ENCODE measurements around the gene SBF1.
"Not testable (repeated sequence)": the region's sequence is repeated elsewhere in the genome, so short reads cannot be mapped to it uniquely, and the experiment has no call there.

The SBF1 gene

DNA sequence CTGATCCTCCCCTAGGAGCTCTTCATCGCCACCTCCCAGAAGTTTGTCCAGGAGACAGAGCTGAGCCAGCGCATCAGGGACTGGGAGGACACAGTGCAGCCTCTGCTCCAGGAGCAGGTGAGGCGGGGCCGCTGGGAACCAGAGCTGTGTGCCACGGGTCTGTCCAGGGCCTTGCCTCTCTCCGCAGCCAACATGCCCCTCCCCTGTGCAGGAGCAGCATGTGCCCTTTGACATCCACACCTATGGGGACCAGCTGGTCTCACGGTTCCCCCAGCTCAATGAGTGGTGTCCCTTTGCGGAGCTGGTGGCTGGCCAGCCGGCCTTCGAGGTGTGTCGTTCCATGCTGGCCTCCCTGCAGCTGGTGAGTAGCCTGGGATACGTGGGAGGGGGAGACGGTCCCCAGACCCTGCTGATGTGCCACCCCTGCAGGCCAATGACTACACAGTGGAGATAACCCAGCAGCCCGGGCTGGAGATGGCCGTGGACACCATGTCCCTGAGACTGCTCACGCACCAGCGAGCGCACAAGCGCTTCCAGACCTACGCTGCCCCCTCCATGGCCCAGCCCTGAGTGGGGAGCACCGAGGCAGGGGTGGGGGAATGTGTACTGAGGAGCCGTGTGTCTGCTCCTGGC lies 48.1 kb upstream of the SBF1 start:
- H2AFZ ChIP-seq (ENCODE audit: low read depth, low read length), result no peak overlapping the region
- H3K4me2 ChIP-seq (ENCODE audit: low read length), result no peak overlapping the region
- H3K4me3 ChIP-seq (ENCODE audit: low read length), result no peak overlapping the region
- no peak overlapping the region for H3K9ac ChIP-seq (ENCODE audit: low read length)
- H3K79me2 ChIP-seq (ENCODE audit: low read length), result peaks cover 22% of the 10 kb centered on the region
- H3K4me1 ChIP-seq (ENCODE audit: low read length), result peaks cover 13% of the 10 kb centered on the region
- no peaks in the 10 kb centered on the region for H3K9me3 ChIP-seq (ENCODE audit: insufficient read depth, low read length)
- no peak overlapping the region for H3K27ac ChIP-seq (ENCODE audit: low read length)
- H3K27me3 ChIP-seq (ENCODE audit: low read depth, low read length), result no peaks in the 10 kb centered on the region
- peaks cover 4% of the 10 kb centered on the region for H3K36me3 ChIP-seq (replicated peaks; ENCODE audit: low read depth, low read length)
- no peak for TF ChIP-seq EZH2phosphoT487 (IDR thresholded peaks at IDR 0.05; ENCODE audit: low read depth)
- TF ChIP-seq, protein P1, sequence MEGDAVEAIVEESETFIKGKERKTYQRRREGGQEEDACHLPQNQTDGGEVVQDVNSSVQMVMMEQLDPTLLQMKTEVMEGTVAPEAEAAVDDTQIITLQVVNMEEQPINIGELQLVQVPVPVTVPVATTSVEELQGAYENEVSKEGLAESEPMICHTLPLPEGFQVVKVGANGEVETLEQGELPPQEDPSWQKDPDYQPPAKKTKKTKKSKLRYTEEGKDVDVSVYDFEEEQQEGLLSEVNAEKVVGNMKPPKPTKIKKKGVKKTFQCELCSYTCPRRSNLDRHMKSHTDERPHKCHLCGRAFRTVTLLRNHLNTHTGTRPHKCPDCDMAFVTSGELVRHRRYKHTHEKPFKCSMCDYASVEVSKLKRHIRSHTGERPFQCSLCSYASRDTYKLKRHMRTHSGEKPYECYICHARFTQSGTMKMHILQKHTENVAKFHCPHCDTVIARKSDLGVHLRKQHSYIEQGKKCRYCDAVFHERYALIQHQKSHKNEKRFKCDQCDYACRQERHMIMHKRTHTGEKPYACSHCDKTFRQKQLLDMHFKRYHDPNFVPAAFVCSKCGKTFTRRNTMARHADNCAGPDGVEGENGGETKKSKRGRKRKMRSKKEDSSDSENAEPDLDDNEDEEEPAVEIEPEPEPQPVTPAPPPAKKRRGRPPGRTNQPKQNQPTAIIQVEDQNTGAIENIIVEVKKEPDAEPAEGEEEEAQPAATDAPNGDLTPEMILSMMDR (IDR thresholded peaks at IDR 0.05; ENCODE audit: low read depth, low read length), result no peak
- peaks cover 6% of the 10 kb centered on the region; the same call in 1 of the 2 replicates for H4K20me1 ChIP-seq (ENCODE audit: insufficient read depth, low read length)

DNA sequence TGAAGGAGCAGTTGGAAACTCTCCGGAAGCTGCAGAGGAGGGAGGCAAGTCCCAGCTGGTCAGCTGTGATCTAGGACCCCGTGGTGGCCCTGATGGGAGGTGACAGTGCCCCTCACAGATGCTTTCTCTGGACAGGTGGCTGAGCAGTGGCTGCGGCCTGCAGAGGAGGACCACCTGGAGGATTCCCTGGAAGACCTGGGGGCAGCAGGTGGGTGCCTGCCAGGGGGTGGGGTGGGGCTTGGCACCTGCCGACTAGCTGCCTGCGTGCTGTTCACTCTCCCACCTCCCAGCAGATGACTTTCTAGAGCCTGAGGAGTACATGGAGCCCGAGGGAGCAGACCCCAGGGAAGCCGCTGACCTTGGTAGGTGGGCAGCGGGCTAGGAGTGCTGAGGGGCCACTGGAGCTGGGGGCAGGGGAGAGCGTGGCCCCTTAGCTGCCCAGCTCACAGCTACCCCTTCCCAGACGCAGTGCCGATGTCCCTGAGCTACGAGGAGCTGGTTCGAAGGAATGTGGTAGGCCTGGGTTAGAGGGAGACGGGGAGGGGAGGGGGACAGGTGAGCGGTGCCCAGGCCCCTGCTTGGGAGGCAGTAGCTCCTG lies 47.5 kb upstream of the SBF1 start:
- Histone ChIP-seq H3K4me1 (ENCODE audit: low read length) (peaks cover 11% of the 10 kb centered on the region), H4K20me1 (ENCODE audit: insufficient read depth, low read length) (peaks cover 6% of the 10 kb centered on the region; the same call in 1 of the 2 replicates), H2AFZ (ENCODE audit: low read depth, low read length) (no peak overlapping the region), H3K27ac (ENCODE audit: low read length) (no peak overlapping the region), H3K4me2 (ENCODE audit: low read length) (no peak overlapping the region), H3K9me3 (ENCODE audit: insufficient read depth, low read length) (no peaks in the 10 kb centered on the region), H3K27me3 (ENCODE audit: low read depth, low read length) (no peaks in the 10 kb centered on the region), H3K9ac (ENCODE audit: low read length) (no peak overlapping the region), H3K36me3 (replicated peaks; ENCODE audit: low read depth, low read length) (peaks cover 4% of the 10 kb centered on the region), H3K4me3 (ENCODE audit: low read length) (no peak overlapping the region), H3K79me2 (ENCODE audit: low read length) (peaks cover 20% of the 10 kb centered on the region)
- TF ChIP-seq EZH2phosphoT487 (IDR thresholded peaks at IDR 0.05; ENCODE audit: low read depth), result no peak
- TF ChIP-seq, protein P1 (IDR thresholded peaks at IDR 0.05; ENCODE audit: low read depth, low read length), result no peak

DNA sequence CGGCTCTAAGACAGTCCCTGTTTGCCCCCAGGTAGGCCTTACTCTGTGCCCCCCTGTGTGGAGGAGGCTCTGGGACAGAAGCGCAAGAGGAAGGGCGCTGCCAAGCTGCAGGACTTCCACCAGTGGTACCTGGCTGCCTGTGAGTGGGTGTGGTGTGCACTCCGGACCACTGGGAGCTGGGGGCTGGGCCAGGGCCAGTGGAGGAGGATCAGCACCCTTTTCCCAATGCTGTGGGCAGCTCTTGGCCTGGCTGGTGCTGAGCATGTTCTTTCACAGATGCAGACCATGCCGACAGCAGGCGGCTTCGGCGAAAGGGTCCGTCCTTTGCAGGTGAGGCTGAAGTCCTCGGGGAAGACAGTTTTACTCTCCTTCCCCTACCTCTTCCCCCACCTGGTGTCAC lies 46.9 kb upstream of the SBF1 start:
- no peak overlapping the region for H3K4me3 ChIP-seq (ENCODE audit: low read length)
- peaks cover 8% of the 10 kb centered on the region for H3K4me1 ChIP-seq (ENCODE audit: low read length)
- no peaks in the 10 kb centered on the region for H3K27me3 ChIP-seq (ENCODE audit: low read depth, low read length)
- H3K4me2 ChIP-seq (ENCODE audit: low read length), result no peak overlapping the region
- H3K27ac ChIP-seq (ENCODE audit: low read length), result no peak overlapping the region
- H3K36me3 ChIP-seq (replicated peaks; ENCODE audit: low read depth, low read length), result peaks cover 4% of the 10 kb centered on the region
- no peak overlapping the region for H3K9ac ChIP-seq (ENCODE audit: low read length)
- H2AFZ ChIP-seq (ENCODE audit: low read depth, low read length), result no peak overlapping the region
- peaks cover 6% of the 10 kb centered on the region for H4K20me1 ChIP-seq (ENCODE audit: insufficient read depth, low read length)
- H3K9me3 ChIP-seq (ENCODE audit: insufficient read depth, low read length), result no peaks in the 10 kb centered on the region
- peaks cover 18% of the 10 kb centered on the region for H3K79me2 ChIP-seq (ENCODE audit: low read length)
- TF ChIP-seq, protein P1 (IDR thresholded peaks at IDR 0.05; ENCODE audit: low read depth, low read length), result no peak
- TF ChIP-seq EZH2phosphoT487 (IDR thresholded peaks at IDR 0.05; ENCODE audit: low read depth), result no peak

DNA sequence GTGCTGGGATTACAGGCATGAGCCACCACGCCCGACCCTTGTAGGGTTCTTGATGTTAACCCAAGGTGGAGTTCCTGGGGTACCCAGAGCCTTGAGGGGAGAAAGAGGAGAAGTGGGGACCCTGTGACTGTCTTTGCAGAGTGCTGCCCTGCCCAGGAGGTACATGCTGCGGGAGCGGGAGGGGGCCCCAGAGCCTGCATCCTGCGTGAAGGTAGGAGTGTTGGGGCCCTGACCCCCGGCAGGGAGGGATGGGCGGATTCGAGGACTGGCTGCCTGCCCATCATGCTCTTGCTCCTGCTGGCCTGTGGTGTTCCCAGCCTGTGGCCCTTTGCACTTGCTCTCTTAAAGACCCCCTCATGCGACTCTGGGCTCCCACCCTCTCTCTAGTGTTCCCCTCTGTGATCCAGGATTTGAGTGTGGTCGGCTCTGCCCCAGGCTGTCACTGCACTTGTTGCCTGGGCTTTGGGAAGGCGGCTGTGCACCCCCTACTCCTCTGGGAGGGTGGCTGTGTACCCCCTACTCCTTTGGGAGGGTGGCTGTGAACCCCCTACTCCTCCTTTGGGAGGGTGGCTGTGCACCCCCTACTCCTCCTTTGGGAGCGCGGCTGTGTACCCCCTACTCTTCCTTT lies 46.1 kb upstream of the SBF1 start:
- Histone ChIP-seq H2AFZ (ENCODE audit: low read depth, low read length) (no peak overlapping the region), H3K4me1 (ENCODE audit: low read length) (peaks cover 8% of the 10 kb centered on the region), H3K9ac (ENCODE audit: low read length) (no peak overlapping the region), H3K4me2 (ENCODE audit: low read length) (no peak overlapping the region), H3K27ac (ENCODE audit: low read length) (no peak overlapping the region), H4K20me1 (ENCODE audit: insufficient read depth, low read length) (peaks cover 6% of the 10 kb centered on the region), H3K27me3 (ENCODE audit: low read depth, low read length) (no peaks in the 10 kb centered on the region), H3K9me3 (ENCODE audit: insufficient read depth, low read length) (no peaks in the 10 kb centered on the region), H3K79me2 (ENCODE audit: low read length) (peaks cover 21% of the 10 kb centered on the region), H3K36me3 (replicated peaks; ENCODE audit: low read depth, low read length) (peaks cover 4% of the 10 kb centered on the region), H3K4me3 (ENCODE audit: low read length) (no peak overlapping the region)
- TF ChIP-seq EZH2phosphoT487 (IDR thresholded peaks at IDR 0.05; ENCODE audit: low read depth), result no peak

DNA sequence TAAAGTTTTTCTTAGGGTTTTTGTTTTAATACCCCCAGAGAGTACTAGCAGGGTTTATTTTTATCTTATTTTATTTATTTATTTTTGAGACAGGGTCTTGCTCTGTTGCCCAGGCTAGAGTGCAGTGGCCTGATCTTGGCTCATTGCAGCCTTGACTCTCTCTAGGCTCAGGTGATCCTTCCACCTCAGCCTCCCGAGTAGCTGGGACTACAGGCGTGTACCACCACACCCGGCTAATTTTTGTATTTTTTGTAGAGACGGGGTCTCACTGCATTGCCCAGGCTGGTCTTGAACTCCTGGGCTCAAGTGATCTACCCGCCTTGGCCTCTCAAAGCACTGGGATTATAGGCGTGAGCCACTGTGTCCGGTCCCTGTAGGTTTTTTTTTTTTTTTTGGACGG lies 45.3 kb upstream of the SBF1 start:
- not testable (repeated sequence) for H3K36me3 ChIP-seq (replicated peaks; ENCODE audit: low read depth, low read length); H3K4me1 ChIP-seq (ENCODE audit: low read length)

More for the DNA sequence above, 45.3 kb upstream of the SBF1 start:
- not testable (repeated sequence) for H3K9ac ChIP-seq (ENCODE audit: low read length); H3K4me2 ChIP-seq (ENCODE audit: low read length); H3K27me3 ChIP-seq (ENCODE audit: low read depth, low read length); H3K9me3 ChIP-seq (ENCODE audit: insufficient read depth, low read length); H3K4me3 ChIP-seq (ENCODE audit: low read length); H2AFZ ChIP-seq (ENCODE audit: low read depth, low read length); H3K27ac ChIP-seq (ENCODE audit: low read length); H4K20me1 ChIP-seq (ENCODE audit: insufficient read depth, low read length)
- H3K79me2 ChIP-seq (ENCODE audit: low read length), result peaks cover 23% of the 10 kb centered on the region
